CMK (cell line): ENCODE measurements around the gene RAB39A.
A peak's percentile ranks its signal among the peaks of the same experiment; 100 is the strongest.
"Not testable (repeated sequence)": the region's sequence is repeated elsewhere in the genome, so short reads cannot be mapped to it uniquely, and the experiment has no call there.

Source experiments
- DNase-seq: peaks from one replicate; pipeline ENCODE4 v3.0.0-alpha.2; 2010; ENCODE audit warnings: low read depth

Gene RAB39A, protein sequence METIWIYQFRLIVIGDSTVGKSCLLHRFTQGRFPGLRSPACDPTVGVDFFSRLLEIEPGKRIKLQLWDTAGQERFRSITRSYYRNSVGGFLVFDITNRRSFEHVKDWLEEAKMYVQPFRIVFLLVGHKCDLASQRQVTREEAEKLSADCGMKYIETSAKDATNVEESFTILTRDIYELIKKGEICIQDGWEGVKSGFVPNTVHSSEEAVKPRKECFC

DNA sequence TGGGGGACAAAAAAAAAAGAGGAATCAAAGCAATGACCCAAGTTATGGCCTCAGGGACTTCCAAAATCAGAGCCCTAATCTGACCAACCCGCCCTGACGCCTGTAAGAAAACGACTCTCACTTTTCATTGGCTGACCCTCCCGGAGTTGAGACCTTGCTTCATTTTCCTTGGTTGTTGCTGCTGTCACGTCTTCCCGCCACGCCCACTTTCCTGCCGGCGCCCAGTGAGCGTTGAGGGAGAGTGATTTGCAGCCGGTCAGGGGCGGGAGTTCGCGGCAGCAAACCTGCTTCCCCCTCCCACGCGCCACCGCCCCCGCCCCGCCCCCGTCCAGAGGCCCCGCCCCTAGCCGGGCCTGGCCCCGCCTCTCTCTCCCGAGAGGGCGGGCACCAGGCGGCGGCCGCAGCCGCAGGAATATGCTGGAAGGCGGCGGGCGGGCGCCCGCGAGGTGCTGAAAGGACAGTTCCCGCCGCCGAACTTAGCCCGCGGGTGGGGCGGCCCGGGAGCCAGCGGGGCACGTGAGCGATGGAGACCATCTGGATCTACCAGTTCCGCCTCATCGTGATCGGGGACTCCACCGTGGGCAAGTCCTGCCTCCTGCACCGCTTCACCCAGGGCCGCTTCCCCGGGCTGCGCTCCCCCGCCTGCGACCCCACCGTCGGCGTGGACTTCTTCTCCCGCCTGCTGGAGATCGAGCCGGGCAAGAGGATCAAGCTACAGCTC, at the start of gene RAB39A:
Gene RAB39A, plus strand, starts transcription at position 403 of the 721 bp plus-strand sequence. Its CDS starts 121 bp downstream, at position 524.
- DNase-seq: peak; percentile 86

DNA sequence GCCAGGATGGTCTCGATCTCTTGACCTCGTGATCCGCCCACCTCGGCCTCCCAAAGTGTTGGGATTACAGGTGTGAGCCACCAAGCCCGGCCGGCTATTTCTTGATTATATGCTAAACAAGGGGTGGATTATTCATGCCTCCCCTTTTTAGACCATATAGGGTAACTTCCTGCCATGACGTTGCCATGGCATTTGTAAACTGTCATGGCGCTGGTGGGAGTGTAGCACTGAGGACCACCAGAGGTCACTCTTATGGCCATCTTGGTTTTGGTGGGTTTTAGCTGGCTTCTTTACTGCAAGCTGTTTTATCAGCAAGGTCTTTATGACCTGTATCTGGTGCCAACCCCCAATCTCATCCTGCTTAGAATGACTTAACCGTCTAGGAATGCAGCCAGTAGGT, 46.8 kb upstream of the RAB39A start:
- not testable (repeated sequence) for DNase-seq

DNA sequence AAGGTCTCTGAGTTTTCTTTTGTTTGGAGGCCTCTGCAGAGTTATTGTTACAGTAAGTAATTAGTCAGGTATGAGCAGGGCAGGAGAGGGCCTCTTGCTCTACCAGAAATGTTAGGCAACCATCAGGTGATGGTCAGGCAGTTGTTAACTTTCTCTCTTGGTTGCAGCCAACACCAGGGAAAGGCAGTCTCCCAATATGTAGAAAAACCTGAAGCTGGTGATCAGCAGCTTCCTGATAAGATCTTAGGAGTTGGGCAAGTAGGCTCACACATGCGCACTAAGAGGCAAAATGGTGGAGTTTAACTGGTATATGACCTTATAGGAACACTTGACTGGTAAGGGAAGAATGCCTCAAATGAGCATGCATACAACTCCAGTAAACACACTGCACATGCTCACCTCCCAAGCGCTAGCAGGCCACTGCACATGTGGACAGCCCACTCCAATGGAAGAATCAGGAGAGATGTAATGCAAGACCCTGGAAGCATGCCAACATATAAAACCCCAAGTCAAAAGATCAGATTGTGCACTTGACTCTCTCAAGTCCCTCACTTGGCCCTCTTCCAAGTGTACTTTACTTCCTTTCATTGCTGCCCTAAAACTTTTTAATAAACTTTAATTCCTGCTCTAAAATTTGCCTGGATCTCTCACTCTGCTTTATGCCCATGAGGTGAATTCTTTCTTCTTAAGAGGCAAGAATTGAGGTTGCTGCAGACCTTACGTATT, 46.0 kb upstream of the RAB39A start:
- no peak for DNase-seq

DNA sequence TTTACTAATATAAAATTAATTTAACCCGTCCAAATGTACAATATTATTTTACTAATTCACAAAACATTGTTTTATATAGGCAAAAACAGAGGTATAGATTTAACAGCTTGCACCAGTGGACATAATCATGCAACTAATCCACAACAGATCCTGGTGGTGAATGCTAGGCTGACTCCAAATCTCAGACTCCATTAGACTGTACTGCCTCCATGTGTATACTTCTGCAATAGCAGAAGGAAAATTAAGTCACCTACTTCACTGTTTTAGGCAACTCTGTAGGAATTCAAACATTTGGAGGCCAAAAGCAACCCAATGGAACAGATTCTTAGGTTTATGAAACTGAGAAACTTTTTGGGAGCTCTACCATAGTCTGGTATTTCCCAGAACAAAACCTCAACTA, 30.0 kb upstream of the RAB39A start:
- DNase-seq: no peak

DNA sequence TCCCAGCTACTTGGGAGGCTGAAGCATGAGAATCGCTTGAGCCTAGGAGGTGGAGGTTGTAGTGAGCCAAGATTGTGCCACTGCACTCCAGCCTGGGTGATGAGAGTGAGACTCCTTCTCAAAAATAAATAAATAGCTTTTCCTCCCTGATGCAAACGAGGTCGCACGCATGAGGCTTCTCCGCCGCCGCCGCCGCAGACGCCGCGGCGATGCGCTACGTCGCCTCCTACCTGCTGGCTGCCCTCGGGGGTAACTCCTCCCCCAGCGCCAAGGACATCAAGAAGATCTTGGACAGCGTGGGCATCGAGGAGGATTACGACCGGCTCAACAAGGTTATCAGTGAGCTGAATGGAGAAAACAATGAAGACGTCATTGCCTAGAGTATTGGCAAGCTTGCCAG, 20.0 kb upstream of the RAB39A start:
- no peak for DNase-seq

DNA sequence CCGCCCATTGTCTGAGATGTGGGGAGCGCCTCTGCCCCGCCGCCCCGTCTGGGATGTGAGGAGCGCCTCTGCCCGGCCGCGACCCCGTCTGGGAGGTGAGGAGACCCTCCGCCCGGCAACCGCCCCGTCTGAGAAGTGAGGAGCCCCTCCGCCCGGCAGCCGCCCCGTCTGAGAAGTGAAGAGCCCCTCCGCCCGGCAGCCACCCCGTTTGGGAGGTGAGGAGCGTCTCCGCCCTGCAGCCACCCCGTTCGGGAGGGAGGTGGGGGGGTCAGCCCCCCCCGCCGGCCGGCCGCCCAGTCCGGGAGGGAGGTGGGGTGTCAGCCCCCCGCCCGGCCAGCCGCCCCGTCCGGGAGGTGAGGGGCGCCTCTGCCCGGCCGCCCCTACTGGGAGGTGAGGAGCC, 15.8 kb upstream of the RAB39A start:
- DNase-seq: not testable (repeated sequence)

DNA sequence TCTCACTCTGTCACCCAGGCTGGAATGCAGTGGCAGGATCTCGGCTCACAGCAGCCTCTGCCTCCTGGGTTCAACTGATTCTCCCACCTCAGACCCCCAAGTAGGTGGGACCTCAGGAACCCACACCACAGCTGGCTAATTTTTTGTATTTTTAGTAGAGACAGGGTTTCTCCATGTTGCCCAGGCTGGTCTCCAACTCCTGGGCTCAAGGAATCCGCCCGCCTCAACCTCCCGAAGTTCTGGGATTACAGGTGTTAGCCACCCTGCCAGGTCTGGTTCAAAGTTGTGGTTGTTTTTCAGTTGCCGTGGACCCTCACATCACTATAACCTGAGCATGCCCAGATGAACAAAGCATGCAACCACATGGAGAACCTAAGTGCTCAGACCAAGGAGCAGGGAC, 13.0 kb upstream of the RAB39A start:
- no peak for DNase-seq

DNA sequence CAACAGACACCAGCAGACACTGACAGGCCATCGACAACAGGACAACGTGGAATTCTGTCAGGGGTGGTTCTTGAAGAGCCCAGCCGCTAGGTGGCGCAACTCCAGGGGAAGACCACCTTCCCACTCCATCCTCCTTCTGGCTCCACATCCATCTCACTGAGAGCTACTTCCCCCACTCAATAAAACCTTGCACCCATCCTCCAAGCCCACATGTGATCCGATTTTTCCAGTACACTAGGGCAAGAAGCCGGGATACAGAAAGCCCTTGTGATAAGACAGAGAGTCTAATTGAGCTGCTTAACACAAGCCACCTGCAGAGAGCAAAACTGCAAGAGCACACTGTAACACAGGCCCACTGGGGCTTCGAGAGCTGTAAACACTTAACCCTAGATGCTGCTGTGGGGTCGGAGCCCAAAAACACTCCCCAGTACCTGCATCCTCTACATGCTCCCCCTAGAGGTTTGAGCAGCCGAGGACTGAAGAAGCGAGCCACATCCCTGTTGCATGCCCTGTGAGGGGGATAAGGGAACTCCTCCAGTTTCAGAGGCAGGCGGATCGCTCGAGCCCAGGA, 11.5 kb upstream of the RAB39A start:
- DNase-seq: peak; percentile 30

DNA sequence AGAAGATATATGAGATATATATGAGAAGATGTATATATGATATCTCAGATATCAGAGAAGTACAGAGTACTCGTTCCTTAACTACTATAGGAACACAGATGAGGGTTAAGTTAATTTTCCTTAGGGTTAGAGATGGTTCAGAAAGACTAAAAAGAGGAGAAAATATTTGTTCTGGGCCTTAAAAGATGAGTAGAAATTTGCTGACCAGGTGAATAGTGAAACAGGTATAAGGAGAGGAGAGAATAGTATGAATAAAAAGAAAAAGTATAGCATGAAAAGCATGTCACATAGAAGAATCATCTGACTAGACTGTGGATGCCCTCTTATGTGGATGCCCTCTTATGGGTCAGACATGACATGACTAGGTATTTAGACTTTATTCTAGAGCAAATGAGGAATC, 6.3 kb upstream of the RAB39A start:
- DNase-seq: no peak

DNA sequence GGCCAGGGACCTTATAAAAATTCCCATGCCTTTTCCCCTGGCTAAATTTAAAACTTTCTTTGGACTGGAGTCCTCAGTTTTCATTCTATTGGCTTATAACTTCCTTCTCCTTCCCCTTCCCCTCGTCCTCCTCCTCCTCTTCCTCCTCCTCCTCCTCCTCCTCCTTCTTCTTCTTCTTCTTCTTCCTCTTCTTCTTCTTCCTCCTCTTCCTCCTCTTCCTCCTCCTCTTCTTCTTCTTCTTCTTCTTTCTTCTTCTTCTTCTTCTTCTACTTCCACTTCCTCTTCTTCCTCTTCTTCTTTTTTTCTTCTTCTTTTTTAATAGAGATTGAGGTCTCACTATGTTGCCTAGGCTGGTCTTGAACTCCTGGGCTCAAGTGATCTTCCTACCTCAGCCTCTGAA, 4.7 kb upstream of the RAB39A start:
- DNase-seq: not testable (repeated sequence)

DNA sequence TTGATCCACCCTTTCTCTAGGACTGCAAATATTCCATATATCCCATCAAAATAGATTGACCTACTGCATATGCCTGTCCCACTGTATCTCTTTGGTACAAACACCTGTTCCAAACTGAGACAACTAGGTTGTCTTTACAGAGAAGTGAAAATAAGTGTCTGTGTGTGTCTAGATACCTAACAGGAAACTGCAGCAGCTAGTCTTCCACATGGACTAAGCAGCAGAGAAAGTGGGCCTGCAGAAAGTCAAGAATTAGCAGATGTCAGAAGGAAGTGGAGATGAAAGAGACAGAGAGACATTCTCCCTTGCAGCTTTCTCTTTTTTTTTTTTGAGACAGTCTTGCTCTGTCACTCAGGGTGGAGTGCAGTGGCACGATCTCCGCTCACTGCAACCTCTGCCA, 3.9 kb upstream of the RAB39A start:
- no peak for DNase-seq

DNA sequence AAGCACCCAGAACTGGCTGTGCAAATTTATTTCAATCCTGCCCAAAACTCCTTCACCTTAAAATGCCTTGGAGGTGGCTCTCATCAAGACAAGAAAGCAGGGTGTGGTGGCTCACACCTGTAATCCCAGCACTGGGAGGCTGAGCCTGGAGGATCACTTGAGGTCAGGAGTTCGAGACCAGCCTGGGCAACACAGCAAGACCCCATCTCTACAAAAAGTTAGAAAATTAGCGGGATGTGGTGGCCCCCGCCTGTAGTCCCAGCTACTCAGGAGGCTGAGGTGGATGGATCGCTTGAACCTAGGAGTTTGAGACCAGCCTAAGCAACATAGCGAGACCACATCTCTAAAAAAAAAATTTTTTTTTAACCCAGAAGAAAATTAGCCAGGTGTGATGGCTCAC, 689 bp upstream of the RAB39A start:
- no peak for DNase-seq

DNA sequence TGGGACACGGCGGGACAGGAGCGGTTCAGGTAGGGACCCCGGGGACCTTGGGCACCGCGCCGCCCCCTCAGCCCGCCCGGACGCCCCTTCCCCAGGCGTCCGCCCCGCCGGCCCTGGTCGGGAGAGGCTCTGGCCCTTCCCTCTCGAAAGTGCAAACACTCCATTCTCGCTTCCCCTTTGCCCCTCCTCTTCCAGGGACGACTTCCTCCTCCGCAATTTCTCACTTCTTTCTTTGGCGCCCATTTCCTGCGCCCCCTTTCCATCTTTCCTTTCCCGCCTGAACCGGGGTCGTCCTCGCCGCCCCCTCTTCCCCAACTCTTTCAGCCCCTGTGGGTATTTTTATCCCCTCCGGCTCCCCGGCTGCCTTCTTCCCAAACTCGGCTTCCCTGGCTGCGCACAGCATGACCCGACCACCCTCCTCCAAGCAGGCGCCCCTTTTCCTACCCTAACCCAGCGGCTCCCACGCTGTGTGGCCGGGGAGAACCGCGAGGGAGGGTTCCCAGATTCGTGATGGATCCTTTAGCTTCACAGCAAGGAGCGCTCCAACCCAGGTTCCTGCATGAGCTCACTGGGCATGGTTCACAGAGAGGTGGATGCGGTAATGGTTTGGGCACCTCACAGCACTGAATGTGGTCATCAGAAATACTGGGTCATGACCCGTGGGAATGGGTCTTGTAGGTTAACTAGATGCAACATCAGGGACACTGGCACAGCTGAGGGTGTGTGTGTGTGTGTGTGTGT, 689 bp downstream of the RAB39A start:
- no peak for DNase-seq

DNA sequence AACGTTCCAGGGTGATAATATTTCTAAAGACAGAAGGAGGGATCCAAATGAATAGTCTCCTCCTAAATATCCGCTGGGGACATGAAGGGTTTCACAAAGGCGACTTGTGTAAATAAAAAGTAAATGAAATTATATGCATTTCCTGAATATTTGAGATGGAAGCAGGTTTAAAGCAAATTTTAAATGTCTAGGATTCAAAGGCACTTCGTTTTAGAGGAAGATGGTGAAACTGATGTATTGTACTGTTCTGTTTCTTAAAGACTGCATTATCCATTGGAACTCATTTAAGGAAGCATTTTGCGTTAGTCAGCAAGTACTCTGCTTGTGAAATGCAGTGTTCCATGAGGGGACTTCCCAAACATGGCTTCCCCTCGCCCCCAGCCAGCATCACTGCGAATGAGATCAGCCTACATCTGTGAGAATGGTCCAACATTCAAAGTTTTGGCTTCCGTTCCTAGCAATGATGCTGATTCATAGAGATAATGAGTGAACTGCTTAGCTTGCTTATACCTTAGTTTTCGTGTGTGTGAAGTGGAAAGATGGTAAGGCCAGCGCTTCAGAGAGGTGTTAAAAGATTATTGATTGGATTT, 1.5 kb downstream of the RAB39A start:
- DNase-seq: no peak

DNA sequence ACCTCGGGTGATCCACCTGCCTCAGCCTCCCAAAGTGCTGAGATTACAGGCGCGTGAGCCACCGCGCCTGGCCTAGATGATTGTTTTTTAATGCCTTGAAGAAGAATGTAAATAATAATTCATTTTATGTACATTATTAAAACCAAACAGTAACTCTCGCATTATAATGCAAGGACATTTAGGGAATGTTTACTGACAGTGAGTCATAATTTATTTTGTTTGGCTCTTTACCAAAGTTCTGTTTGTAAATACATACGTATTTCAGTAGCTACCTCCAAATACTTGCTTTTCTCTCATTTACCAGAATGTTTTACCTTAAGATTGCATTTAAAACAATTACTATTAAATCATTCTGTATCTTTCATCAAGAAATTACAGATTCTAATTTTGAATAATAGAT, 3.0 kb downstream of the RAB39A start:
- DNase-seq: no peak

DNA sequence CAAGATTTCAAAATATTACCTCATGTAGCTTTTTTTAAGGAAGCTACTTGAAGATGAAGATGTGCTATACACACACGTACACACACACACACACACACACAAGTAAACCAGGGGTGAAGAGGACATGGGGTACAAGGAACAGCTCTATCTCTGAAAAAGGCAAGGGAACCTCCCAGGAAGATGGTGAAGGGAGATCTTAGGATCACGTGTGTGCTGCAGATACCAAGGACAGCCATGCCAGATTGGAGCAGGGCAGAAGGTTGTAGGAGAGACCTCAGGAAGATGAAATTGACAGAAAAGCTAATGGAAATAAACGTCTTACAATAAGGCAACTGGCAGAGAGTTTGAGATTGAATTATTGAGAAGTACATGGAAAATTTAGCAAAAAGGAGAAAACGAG, 19.7 kb downstream of the RAB39A start:
- DNase-seq: no peak

DNA sequence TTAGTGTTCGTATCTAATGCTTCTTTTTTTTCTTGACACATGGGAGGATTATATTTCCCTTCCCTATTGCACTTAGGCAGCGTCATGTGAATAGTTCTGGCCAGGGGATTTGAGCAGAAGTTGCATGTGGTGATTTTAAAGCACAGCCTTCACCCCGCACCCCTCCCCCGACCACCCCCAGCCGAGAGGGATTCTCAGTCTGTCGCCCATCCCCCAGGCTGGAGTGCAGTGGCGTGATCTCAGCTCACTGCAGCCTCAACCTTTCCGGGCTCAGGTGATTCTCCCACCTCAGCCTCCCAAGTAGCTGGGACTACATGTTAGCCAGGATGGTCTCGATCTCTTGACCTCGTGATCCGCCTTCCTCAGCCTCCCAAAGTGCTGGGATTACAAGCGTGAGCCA, 20.1 kb downstream of the RAB39A start:
- not testable (repeated sequence) for DNase-seq

DNA sequence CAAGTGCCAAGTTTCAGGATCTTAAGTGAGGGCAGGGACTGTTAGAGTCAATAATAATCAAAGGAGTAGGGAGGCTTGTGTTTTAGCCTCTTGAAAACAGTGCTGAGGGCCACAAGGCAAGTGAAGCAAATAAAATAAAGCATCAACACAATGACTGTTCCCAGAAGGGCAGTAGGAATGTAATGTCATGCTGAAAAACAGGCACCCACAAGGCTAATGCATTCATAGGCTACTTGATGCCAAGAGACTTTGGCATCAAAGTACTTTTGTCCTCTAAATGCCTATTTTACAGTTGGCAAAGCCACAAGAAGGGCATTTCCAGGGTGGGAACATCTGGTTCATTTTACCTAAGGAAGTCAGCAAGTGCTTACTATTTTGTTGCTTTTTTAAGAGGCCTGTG, 22.9 kb downstream of the RAB39A start:
- DNase-seq: no peak

DNA sequence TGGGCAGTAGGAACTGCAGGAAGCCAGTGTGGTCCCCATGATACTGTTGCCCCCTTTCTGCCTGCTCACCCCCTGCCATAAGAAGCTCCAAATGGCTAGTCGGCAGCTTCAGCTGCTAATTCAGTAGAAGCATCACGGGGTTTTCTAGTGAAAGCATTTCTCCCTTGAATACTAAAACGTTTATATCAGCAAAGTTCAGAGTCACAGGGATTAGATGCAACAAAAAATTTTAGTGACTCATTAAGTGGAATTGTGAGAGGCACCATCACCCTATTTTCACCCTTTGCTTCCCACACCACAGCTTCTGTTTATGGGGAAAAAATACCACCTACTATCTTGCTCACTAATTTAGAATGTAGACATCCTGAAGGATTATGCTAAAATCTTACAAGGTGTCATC, 25.2 kb downstream of the RAB39A start:
- DNase-seq: no peak

DNA sequence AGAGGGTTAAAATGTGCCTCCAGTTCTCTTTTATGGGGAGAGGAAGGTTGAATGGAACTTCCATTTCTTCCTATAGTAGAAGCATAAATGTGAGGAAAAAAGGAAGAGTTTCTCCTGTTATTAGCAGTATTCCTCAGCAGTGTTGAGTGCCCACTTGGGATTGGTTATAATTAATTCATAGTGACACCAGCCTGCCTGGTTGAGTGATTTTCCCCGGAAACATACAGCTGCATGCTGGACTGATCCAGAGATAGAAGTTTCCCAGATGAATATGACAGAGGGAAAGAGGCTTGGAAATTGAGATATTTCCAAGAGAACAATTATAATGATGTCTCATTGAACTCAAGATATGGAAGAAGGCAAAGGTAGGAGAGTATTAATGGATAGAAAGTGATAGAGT, 28.3 kb downstream of the RAB39A start:
- DNase-seq: no peak

DNA sequence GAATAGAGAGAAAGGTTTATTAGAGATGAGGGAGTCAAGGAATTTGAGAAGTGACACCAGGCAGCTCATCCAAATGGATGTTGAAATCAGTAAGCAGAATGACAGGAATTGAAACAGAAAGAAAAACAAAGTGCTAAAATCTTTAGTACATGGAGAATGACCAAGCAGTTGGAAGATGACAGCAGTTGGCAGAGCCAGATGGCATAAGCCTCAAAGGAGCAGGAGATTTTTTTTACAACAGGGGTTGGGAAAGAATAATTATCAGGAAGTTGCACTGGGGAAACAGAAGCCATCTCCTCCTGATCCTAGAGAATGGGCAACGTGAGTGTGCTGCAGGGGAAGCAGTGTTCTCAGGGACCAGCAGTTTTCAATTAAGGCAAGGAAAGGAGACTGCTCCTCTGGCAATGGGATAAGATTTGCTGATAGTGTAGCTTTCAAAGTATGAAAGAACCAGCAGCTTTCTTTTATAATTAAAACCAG, 28.9 kb downstream of the RAB39A start:
- DNase-seq: no peak

DNA sequence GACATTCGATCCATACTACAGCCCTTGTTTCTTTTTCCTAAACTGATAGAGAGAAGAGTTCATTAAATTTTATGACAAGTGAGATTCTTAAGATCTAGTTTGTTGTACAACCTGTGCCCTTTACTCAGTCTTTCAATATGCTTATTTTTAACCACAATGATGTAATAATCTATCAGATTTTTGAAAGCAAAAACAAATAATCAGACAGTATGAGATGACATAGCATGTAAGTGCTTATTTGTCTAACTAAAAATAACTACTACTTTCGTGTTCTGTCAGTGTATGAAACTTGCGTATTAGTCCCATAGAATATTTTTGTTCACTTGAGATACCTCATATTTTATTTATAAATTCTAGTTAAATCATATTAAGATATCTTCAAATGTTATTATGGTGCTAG, 33.2 kb downstream of the RAB39A start:
- DNase-seq: no peak
